OCI-LY3 (cell line): ENCODE data around the gene COL26A1.

Experiments
- CTCF ChIP-seq: fragments of 200-600, 300-600 bp; sonication (generic); IDR thresholded peaks from 2 replicates; pipeline ENCODE4 v1.5.1; 2014; ENCODE audit warnings: antibody characterized with exemption, low read length, low read depth
- EZH2phosphoT487 ChIP-seq: fragments of 200-600 bp; shearing (Covaris generic); IDR thresholded peaks from 2 replicates; pipeline ENCODE4 v1.6.1; 2018; ENCODE audit warnings: antibody characterized with exemption, mixed run types, low read depth

GRCh38 chr7:101595246-101595645, 232.6 kb downstream of the COL26A1 start:
- TF ChIP-seq CTCF (no peak), EZH2phosphoT487 (no peak)
